HCT116 (cell line): Measurements from ENCODE around the gene NPHS1. TPM values are rescaled to one million over a fixed set of nuclear protein-coding genes. Genes with fewer than 3 reads are reported as not detected.
"Not testable (repeated sequence)": the region's sequence is repeated elsewhere in the genome, so short reads cannot be mapped to it uniquely, and the experiment has no call there.

Source experiments
- ATAC-seq: fragments of 200-7000 bp; cut with Tn5 transposase; 2 replicates; pipeline ENCODE4 v1.9.1; 2020; ENCODE audit warnings: mild to moderate bottlenecking, moderate library complexity
- BruUV-seq: library from RNA; stranded (reverse); fragments of 400-500 nt; replicated peaks from 2 replicates; lab custom pipeline; 2021; lab: Mats Ljungman, UMichigan
- CTCF ChIA-PET: fragments of 300-600 bp; sonication (Branson Sonifier 250); formaldehyde crosslinking; loops from one replicate; lab custom pipeline; 2021; ENCODE audit warnings: antibody characterized with exemption; lab: Charles Lee
- POLR2A ChIA-PET: fragments of 300-600, 350-600 bp; sonication (Branson Sonifier 250); formaldehyde crosslinking; loops from one replicate; lab custom pipeline; 2021; ENCODE audit warnings: antibody characterized with exemption; lab: Charles Lee
- RAD21 ChIA-PET, 2 experiments: fragments of 300-600 bp; sonication (Branson Sonifier 250); formaldehyde crosslinking; loops; one replicate each; lab custom pipeline; 2023; ENCODE audit warnings: low total read pairs in 2 of 2; ENCODE audit not compliant: uncharacterized antibody in 2 of 2, unreplicated experiment in 2 of 2, low non-redundant PET in 1 of 2; lab: Charles Lee
- DNase-seq: peaks from one replicate; pipeline ENCODE4 v3.0.0-alpha.2; 2010; ENCODE audit warnings: low read depth, low spot score
- H2AFZ ChIP-seq: fragments of 200-600 bp; shearing (Covaris generic), sonication (generic); 2 replicates; pipeline ENCODE4 v1.6.1; 2017; ENCODE audit warnings: low read depth, mixed run types, mixed read lengths, antibody characterized with exemption, low read length; ENCODE audit not compliant: poor library complexity, severe bottlenecking
- H3K27ac ChIP-seq: 2 replicates; pipeline ENCODE4 v1.5.1; 2012; ENCODE audit warnings: low read depth, low read length
- H3K27me3 ChIP-seq: fragments of 200-600 bp; sonication (generic); 2 replicates; pipeline ENCODE4 v1.6.1; 2016; ENCODE audit warnings: mixed run types, low read length, mixed read lengths; ENCODE audit not compliant: insufficient read depth
- H3K36me3 ChIP-seq, 2 experiments: fragments of 200-500 bp in 1 of 2; fragments of 200-600 bp in 1 of 2; sonication (Bioruptor generic) in 1 of 2; sonication (generic) in 1 of 2; 2 replicates each; pipeline versions ENCODE4 v1.5.1 to v1.6.1; 2014 to 2016; ENCODE audit warnings: low read length in 2 of 2, inconsistent platforms in 1 of 2, mixed read lengths in 1 of 2, mixed run types in 1 of 2; ENCODE audit not compliant: insufficient read depth in 2 of 2, control insufficient read depth in 1 of 2
- H3K4me1 ChIP-seq, 2 experiments: fragments of 200-600 bp in 1 of 2; sonication (generic) in 1 of 2; 2 replicates each; pipeline versions ENCODE4 v1.5.1 to v1.6.1; 2012 to 2017; ENCODE audit warnings: low read length in 2 of 2, inconsistent platforms in 1 of 2, mild to moderate bottlenecking in 1 of 2, mixed read lengths in 1 of 2, mixed run types in 1 of 2, moderate library complexity in 1 of 2; ENCODE audit not compliant: insufficient read depth in 2 of 2, control insufficient read depth in 1 of 2
- H3K4me2 ChIP-seq: fragments of 200-600 bp; sonication (generic); 2 replicates; pipeline ENCODE4 v1.6.1; 2017; ENCODE audit warnings: mixed run types, low read length, mixed read lengths
- H3K4me3 ChIP-seq, 2 experiments: fragments of 200-600 bp in 1 of 2; sonication (generic) in 1 of 2; replicated peaks in 1 of 2; 2 replicates each; pipeline ENCODE4 v1.5.1; 2011 to 2016; ENCODE audit warnings: low read length in 2 of 2, control low read depth in 1 of 2, low read depth in 1 of 2, mild to moderate bottlenecking in 1 of 2, mixed read lengths in 1 of 2, mixed run types in 1 of 2
- H3K79me2 ChIP-seq: fragments of 200-600 bp; sonication (generic); 2 replicates; pipeline ENCODE4 v1.6.1; 2017; ENCODE audit warnings: mild to moderate bottlenecking, mixed run types, low read length, moderate library complexity, mixed read lengths; ENCODE audit not compliant: insufficient read depth
- H3K9ac ChIP-seq: fragments of 200-600 bp; sonication (generic); 2 replicates; pipeline ENCODE4 v1.6.1; 2016; ENCODE audit warnings: low read length, mixed read lengths
- H3K9me2 ChIP-seq: fragments of 200-600 bp; sonication (generic), shearing (Covaris generic); 2 replicates; pipeline ENCODE4 v1.6.1; 2017; ENCODE audit warnings: mixed run types, mild to moderate bottlenecking, moderate library complexity; ENCODE audit not compliant: insufficient read depth
- H3K9me3 ChIP-seq, 2 experiments: fragments of 200-500 bp in 1 of 2; fragments of 200-600 bp in 1 of 2; sonication (Bioruptor generic) in 1 of 2; sonication (generic) in 1 of 2; 2 replicates each; pipeline ENCODE4 v1.6.1; 2014 to 2017; ENCODE audit warnings: low read length in 2 of 2, mixed read lengths in 2 of 2, inconsistent platforms in 1 of 2, low read depth in 1 of 2, mild to moderate bottlenecking in 1 of 2, mixed run types in 1 of 2, moderate library complexity in 1 of 2; ENCODE audit not compliant: control insufficient read depth in 1 of 2, insufficient read depth in 1 of 2
- H4K20me1 ChIP-seq: fragments of 200-600 bp; sonication (generic), shearing (Covaris generic); 2 replicates; pipeline ENCODE4 v1.6.1; 2017; ENCODE audit warnings: mixed run types, mild to moderate bottlenecking, moderate library complexity; ENCODE audit not compliant: insufficient read depth
- CTCF ChIP-seq, 3 experiments: fragments of 200-600 bp in 1 of 3; sonication (generic) in 1 of 3; IDR thresholded peaks in 2 of 3; conservative IDR thresholded peaks in 1 of 3; 2 replicates each; pipeline ENCODE4 v1.5.1; 2012 to 2017; ENCODE audit warnings: low read depth in 2 of 3, low read length in 2 of 3, antibody characterized with exemption in 1 of 3, borderline replicate concordance in 1 of 3, control low read depth in 1 of 3, mild to moderate bottlenecking in 1 of 3, mixed read lengths in 1 of 3, mixed run types in 1 of 3, moderate library complexity in 1 of 3; ENCODE audit not compliant: insufficient read depth in 1 of 3
- EZH2 ChIP-seq: fragments of 200-600 bp; sonication (generic); IDR thresholded peaks from 2 replicates; pipeline ENCODE4 v1.6.1; 2017; ENCODE audit warnings: antibody characterized with exemption, mixed run types
- EZH2phosphoT487 ChIP-seq: fragments of 200-600 bp; IDR thresholded peaks from 2 replicates; pipeline ENCODE4 v1.6.1; 2018; ENCODE audit warnings: antibody characterized with exemption, borderline replicate concordance
- SP1 ChIP-seq: IDR thresholded peaks from 2 replicates; pipeline ENCODE4 v1.6.1; 2012; ENCODE audit warnings: low read depth
- TCF7L2 ChIP-seq: IDR thresholded peaks from 2 replicates; pipeline ENCODE4 v1.7.0; 2011; ENCODE audit warnings: borderline replicate concordance, inconsistent platforms; ENCODE audit not compliant: insufficient read depth, insufficient read length; ENCODE audit errors: extremely low read depth
- ZFX ChIP-seq: fragments of 450-650 bp; IDR thresholded peaks from 2 replicates; pipeline ENCODE4 v1.6.1; 2017
- intact Hi-C: fragments of 100-400 bp; cut with micrococcal nuclease; formaldehyde crosslinking; loops from 2 replicates; pipeline ENCODE4 v1.10.0; 2022
- total RNA-seq: library from RNA; stranded (reverse); gene quantifications from one replicate; pipeline ENCODE4 v1.2.1, GENCODE V29; 2021; ENCODE audit not compliant: unreplicated experiment

NPHS1 gene
- total RNA-seq, 1 experiment from 2014 or later, result 0.57 TPM

- Histone ChIP-seq H3K4me3 (no peak overlapping the region), H3K27ac (no peak overlapping the region), H3K9me3 (no peaks in the 10 kb centered on the region), H3K9me2 (no peaks in the 10 kb centered on the region), H3K4me2 (no peak overlapping the region), H2AFZ (no peak overlapping the region), H3K79me2 (no peaks in the 10 kb centered on the region), H3K4me1 (peaks cover 0 to 5% of the 10 kb centered on the region in 2 experiments; a peak in 2 of 4 replicates), H3K27me3 (no peaks in the 10 kb centered on the region), H4K20me1 (no peaks in the 10 kb centered on the region), H3K36me3 (no peaks in the 10 kb centered on the region), H3K9ac (no peak overlapping the region)
- no peak for ATAC-seq
- TF ChIP-seq TCF7L2 (no peak), EZH2phosphoT487 (no peak), EZH2 (no peak), SP1 (no peak), ZFX (no peak), CTCF (IDR thresholded peaks at IDR 0.05 in 2 of 3, conservative IDR thresholded peaks at IDR 0.05 in 1 of 3; ENCODE audit: borderline replicate concordance in 1 of 3, insufficient read depth in 1 of 3, low read depth in 2 of 3, low read length in 2 of 3) (no peak)
- intact Hi-C loops, result no loop called here
- CTCF ChIA-PET, result no interaction called here
- BruUV-seq, result no TSS peak
- DNase-seq, result no peak
- RAD21 ChIA-PET, result no interaction called here
- POLR2A ChIA-PET, result no interaction called here
Measured at GRCh38 chr19:35796645-35797542, 55.4 kb downstream of the NPHS1 start.

DNA sequence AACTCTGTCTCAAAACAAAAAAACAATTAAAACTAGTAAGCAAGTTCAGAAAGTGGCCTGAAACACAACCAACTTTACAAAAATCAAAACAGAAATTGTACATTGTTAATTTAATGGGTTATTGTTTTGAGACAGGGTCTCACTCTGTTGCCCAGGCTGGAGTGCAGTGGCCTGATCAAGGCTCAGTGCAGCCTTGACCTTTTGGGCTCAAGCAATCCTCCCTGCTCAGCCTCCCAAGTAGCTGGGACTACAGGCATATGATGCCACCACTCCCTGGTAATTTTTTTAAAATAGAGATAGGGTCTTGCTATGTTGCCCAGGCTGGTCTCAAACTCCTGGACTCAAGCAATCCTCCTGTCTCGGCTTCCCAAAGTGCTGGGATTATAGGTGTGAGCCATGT lies 56.7 kb downstream of the NPHS1 start:
- H4K20me1 ChIP-seq, CTCF ChIA-PET, H3K4me2 ChIP-seq, RAD21 ChIA-PET, H2AFZ ChIP-seq, BruUV-seq, DNase-seq, H3K27me3 ChIP-seq, H3K4me3 ChIP-seq, POLR2A ChIA-PET, H3K9me3 ChIP-seq, intact Hi-C loops, H3K4me1 ChIP-seq, H3K9ac ChIP-seq, H3K79me2 ChIP-seq, H3K9me2 ChIP-seq, ATAC-seq, H3K36me3 ChIP-seq, H3K27ac ChIP-seq: not testable (repeated sequence)
